H9 (cell line): ENCODE measurements around the gene TST. TPM values are rescaled to one million over a fixed set of nuclear protein-coding genes. Genes with fewer than 3 reads are reported as not detected.

ENCODE experiments used
- DNase-seq: peaks from one replicate; pipeline ENCODE4 v3.0.0-alpha.2; 2017
- H2AFZ ChIP-seq: one replicate; pipeline ENCODE4 v1.6.1; 2013; ENCODE audit warnings: mild to moderate bottlenecking, low read length, control low read depth, moderate library complexity
- H2AK5ac ChIP-seq: 2 replicates; pipeline ENCODE4 v1.6.1; 2013; ENCODE audit warnings: low read length, control low read depth, mixed read lengths; ENCODE audit not compliant: insufficient read length
- H2BK120ac ChIP-seq: one replicate; pipeline ENCODE4 v1.6.1; 2013; ENCODE audit warnings: low read depth, mild to moderate bottlenecking, low read length, control low read depth, inconsistent platforms; ENCODE audit not compliant: poor library complexity, severe bottlenecking
- H2BK12ac ChIP-seq: 2 replicates; pipeline ENCODE4 v1.6.1; 2013; ENCODE audit warnings: low read length, control low read depth, mixed read lengths, low read depth; ENCODE audit not compliant: insufficient read length
- H2BK15ac ChIP-seq: 2 replicates; pipeline ENCODE4 v1.6.1; 2013; ENCODE audit warnings: low read depth, low read length, control low read depth
- H2BK20ac ChIP-seq: one replicate; pipeline ENCODE4 v1.6.1; 2013; ENCODE audit warnings: low read depth, mild to moderate bottlenecking, low read length, control low read depth, inconsistent platforms; ENCODE audit not compliant: poor library complexity, severe bottlenecking
- H2BK5ac ChIP-seq: 2 replicates; pipeline ENCODE4 v1.6.1; 2013; ENCODE audit warnings: low read length, control low read depth, mixed read lengths; ENCODE audit not compliant: insufficient read length
- H3K14ac ChIP-seq: 2 replicates; pipeline ENCODE4 v1.6.1; 2013; ENCODE audit warnings: low read length, control low read depth; ENCODE audit not compliant: insufficient read depth
- H3K18ac ChIP-seq: 2 replicates; pipeline ENCODE4 v1.6.1; 2013; ENCODE audit warnings: low read depth, mild to moderate bottlenecking, mixed read lengths, low read length, control low read depth; ENCODE audit not compliant: insufficient read length
- H3K23ac ChIP-seq: 2 replicates; pipeline ENCODE4 v1.6.1; 2013; ENCODE audit warnings: low read length, control low read depth, mixed read lengths, low read depth; ENCODE audit not compliant: insufficient read length
- H3K23me2 ChIP-seq: 2 replicates; pipeline ENCODE4 v1.6.1; 2013; ENCODE audit warnings: low read depth, mild to moderate bottlenecking, mixed read lengths, low read length, control low read depth; ENCODE audit not compliant: insufficient read length, poor library complexity, severe bottlenecking
- H3K27ac ChIP-seq: 2 replicates; pipeline ENCODE4 v1.5.1; 2013; ENCODE audit warnings: low read length, control low read depth, mixed read lengths, low read depth; ENCODE audit not compliant: insufficient read length
- H3K27me3 ChIP-seq: 2 replicates; pipeline ENCODE4 v1.6.1; 2013; ENCODE audit warnings: low read length, control low read depth, inconsistent platforms; ENCODE audit not compliant: insufficient read depth
- H3K4ac ChIP-seq: 2 replicates; pipeline ENCODE4 v1.6.1; 2013; ENCODE audit warnings: low read depth, mild to moderate bottlenecking, control low read depth, inconsistent platforms, low read length, moderate library complexity
- H3K4me1 ChIP-seq: 2 replicates; pipeline ENCODE4 v1.6.1; 2013; ENCODE audit warnings: low read length, control low read depth, inconsistent platforms; ENCODE audit not compliant: insufficient read depth
- H3K4me2 ChIP-seq: 2 replicates; pipeline ENCODE4 v1.6.1; 2013; ENCODE audit warnings: low read length, control low read depth, mixed read lengths; ENCODE audit not compliant: insufficient read length, insufficient read depth
- H3K56ac ChIP-seq: 2 replicates; pipeline ENCODE4 v1.6.1; 2013; ENCODE audit warnings: low read depth, mild to moderate bottlenecking, mixed read lengths, low read length, control low read depth; ENCODE audit not compliant: insufficient read length
- H3K79me1 ChIP-seq: 2 replicates; pipeline ENCODE4 v1.6.1; 2013; ENCODE audit warnings: low read depth, mild to moderate bottlenecking, moderate library complexity, low read length, control low read depth, inconsistent platforms; ENCODE audit not compliant: insufficient read depth, poor library complexity, severe bottlenecking
- H3K79me2 ChIP-seq: 2 replicates; pipeline ENCODE4 v1.6.1; 2013; ENCODE audit warnings: low read length, control low read depth, inconsistent platforms; ENCODE audit not compliant: insufficient read depth
- H3K9ac ChIP-seq: 2 replicates; pipeline ENCODE4 v1.6.1; 2013; ENCODE audit warnings: low read length, control low read depth, mixed read lengths; ENCODE audit not compliant: insufficient read length; ENCODE audit errors: extremely low read depth
- H3K9me3 ChIP-seq: one replicate; pipeline ENCODE4 v1.6.1; 2013; ENCODE audit warnings: low read depth, low read length, inconsistent platforms; ENCODE audit not compliant: control insufficient read depth
- H3T11ph ChIP-seq: one replicate; pipeline ENCODE4 v1.6.1; 2013; ENCODE audit warnings: mild to moderate bottlenecking, low read length, control low read depth, inconsistent platforms
- H4K20me1 ChIP-seq: one replicate; pipeline ENCODE4 v1.6.1; 2013; ENCODE audit not compliant: control insufficient read depth, insufficient read length, insufficient read depth
- H4K5ac ChIP-seq: 2 replicates; pipeline ENCODE4 v1.6.1; 2013; ENCODE audit warnings: low read depth, mild to moderate bottlenecking, mixed read lengths, low read length, control low read depth; ENCODE audit not compliant: insufficient read length
- H4K8ac ChIP-seq: replicated peaks from 2 replicates; pipeline ENCODE4 v1.6.1; 2013; ENCODE audit warnings: low read length, control low read depth, mixed read lengths, low read depth; ENCODE audit not compliant: insufficient read length
- H4K91ac ChIP-seq: 2 replicates; pipeline ENCODE4 v1.6.1; 2013; ENCODE audit warnings: low read depth, mild to moderate bottlenecking, moderate library complexity, mixed read lengths, low read length, control low read depth; ENCODE audit not compliant: insufficient read length
- H3K27ac Mint-ChIP-seq, 3 experiments: 2 replicates in 2 of 3; 3 replicates in 1 of 3; pipeline ENCODE4 v1.8.0; 2020 to 2021; ENCODE audit warnings: mixed read lengths in 3 of 3, mild to moderate bottlenecking in 1 of 3, moderate library complexity in 1 of 3
- H3K27me3 Mint-ChIP-seq: 2 replicates; pipeline ENCODE4 v1.8.0; 2021; ENCODE audit warnings: low read depth, mild to moderate bottlenecking, moderate library complexity, mixed read lengths
- H3K36me3 Mint-ChIP-seq, 3 experiments: 2 replicates in 2 of 3; 3 replicates in 1 of 3; pipeline ENCODE4 v1.8.0; 2020 to 2021; ENCODE audit warnings: low read depth in 3 of 3, mixed read lengths in 3 of 3; ENCODE audit not compliant: insufficient read depth in 1 of 3
- H3K4me1 Mint-ChIP-seq, 2 experiments: 2 replicates each; pipeline ENCODE4 v1.8.0; 2020; ENCODE audit warnings: mixed read lengths in 2 of 2
- H3K4me3 Mint-ChIP-seq, 2 experiments: 2 replicates in 1 of 2; 3 replicates in 1 of 2; pipeline ENCODE4 v1.8.0; 2020 to 2021; ENCODE audit warnings: mild to moderate bottlenecking in 2 of 2, mixed read lengths in 2 of 2, moderate library complexity in 1 of 2
- H3K9me3 Mint-ChIP-seq, 2 experiments: 2 replicates in 1 of 2; 3 replicates in 1 of 2; pipeline ENCODE4 v1.8.0; 2020; ENCODE audit warnings: mild to moderate bottlenecking in 2 of 2, mixed read lengths in 2 of 2, moderate library complexity in 1 of 2
- WGBS: extraction: QIAGEN DNeasy Blood & Tissue Kit; methylation state at CpG from one replicate; pipeline ENCODE4 v1.1.7; 2013; ENCODE audit warnings: missing lambda C conversion rate, low lambda C conversion rate, mixed read lengths; ENCODE audit not compliant: insufficient read length; ENCODE audit errors: extremely low coverage; 5-methylcytosine and 5-hydroxymethylcytosine counted together
- total RNA-seq: library from RNA; stranded (reverse); gene quantifications from 2 replicates; pipeline ENCODE4 v1.2.1, GENCODE V29; 2021
- TF ChIP-seq, protein P1 (sequence below): fragments of 200-600 bp; sonication (generic); conservative IDR thresholded peaks from 3 replicates; pipeline ENCODE4 v1.8.0; 2021; ENCODE audit warnings: antibody characterized with exemption, mild to moderate bottlenecking

The TST gene
- total RNA-seq, 1 experiment from 2014 or later: 31.9 TPM

DNA sequence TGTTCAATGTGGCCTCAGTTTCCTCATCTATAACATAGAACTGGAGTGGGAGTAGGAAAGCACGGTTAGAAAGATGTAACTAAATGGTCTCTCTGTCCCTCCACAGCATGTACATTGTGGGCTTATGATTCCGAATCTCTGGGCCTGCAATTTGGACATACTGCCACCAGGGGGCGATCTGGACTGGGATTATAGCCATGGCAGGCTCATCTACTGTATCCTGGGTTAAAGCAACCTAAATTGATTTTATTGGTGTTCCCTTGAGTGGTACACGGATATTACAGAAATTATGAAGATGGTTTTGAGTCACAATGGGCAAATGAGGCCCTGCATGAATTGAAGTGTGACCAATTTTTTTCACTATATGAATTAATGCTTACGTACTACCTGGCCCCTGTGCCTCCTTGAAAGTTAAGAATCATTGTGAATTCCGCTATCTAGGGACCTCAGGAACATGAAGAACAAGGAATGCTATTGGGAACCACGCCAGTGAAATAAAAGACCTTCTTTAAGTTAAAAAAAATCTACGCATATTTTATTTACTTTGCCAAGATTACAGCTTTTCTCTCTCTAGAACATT is 32.9 kb downstream of the TST start:
- Histone ChIP-seq H2AK5ac (no peak overlapping the region), H3K9me3 (peaks cover 7% of the 10 kb centered on the region), H3K27me3 (no peaks in the 10 kb centered on the region; the same call in 1 of the 2 replicates), H2BK5ac (no peak overlapping the region), H4K5ac (no peak overlapping the region), H2BK12ac (no peak overlapping the region), H4K91ac (no peak overlapping the region), H3K4me1 (no peaks in the 10 kb centered on the region), H3K4me2 (no peak overlapping the region), H3K79me1 (no peaks in the 10 kb centered on the region), H3K4ac (no peak overlapping the region), H2AFZ (no peak overlapping the region), H3K9ac (no peak overlapping the region), H3K23me2 (no peaks in the 10 kb centered on the region), H3K27ac (no peak overlapping the region), H3K18ac (no peak overlapping the region), H2BK15ac (no peak overlapping the region), H2BK20ac (no peak overlapping the region), H4K20me1 (no peaks in the 10 kb centered on the region), H3K79me2 (no peaks in the 10 kb centered on the region), H3T11ph (no peak overlapping the region), H3K23ac (no peak overlapping the region), H3K56ac (no peak overlapping the region), H3K14ac (no peak overlapping the region), H2BK120ac (no peak overlapping the region), H4K8ac (no peak overlapping the region)
- TF ChIP-seq, protein P1, sequence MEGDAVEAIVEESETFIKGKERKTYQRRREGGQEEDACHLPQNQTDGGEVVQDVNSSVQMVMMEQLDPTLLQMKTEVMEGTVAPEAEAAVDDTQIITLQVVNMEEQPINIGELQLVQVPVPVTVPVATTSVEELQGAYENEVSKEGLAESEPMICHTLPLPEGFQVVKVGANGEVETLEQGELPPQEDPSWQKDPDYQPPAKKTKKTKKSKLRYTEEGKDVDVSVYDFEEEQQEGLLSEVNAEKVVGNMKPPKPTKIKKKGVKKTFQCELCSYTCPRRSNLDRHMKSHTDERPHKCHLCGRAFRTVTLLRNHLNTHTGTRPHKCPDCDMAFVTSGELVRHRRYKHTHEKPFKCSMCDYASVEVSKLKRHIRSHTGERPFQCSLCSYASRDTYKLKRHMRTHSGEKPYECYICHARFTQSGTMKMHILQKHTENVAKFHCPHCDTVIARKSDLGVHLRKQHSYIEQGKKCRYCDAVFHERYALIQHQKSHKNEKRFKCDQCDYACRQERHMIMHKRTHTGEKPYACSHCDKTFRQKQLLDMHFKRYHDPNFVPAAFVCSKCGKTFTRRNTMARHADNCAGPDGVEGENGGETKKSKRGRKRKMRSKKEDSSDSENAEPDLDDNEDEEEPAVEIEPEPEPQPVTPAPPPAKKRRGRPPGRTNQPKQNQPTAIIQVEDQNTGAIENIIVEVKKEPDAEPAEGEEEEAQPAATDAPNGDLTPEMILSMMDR: peak; percentile 90
- Mint-ChIP-seq H3K36me3 (peaks cover 4 to 6% (median 5%) of the 10 kb centered on the region in 3 experiments; a peak in 4 of 7 replicates), H3K27me3 (peaks cover 79% of the 10 kb centered on the region), H3K27ac (no peak overlapping the region), H3K4me3 (no peak overlapping the region), H3K9me3 (peaks cover 15 to 16% of the 10 kb centered on the region in 2 experiments), H3K4me1 (no peaks in the 10 kb centered on the region)
- no CpG with 5 or more reads among the region's 8 CpGs for WGBS
- peak; percentile 51 for DNase-seq
